Activated CD8-positive, alpha-beta T cell treated with anti-CD3 and anti-CD28 coated beads for 36 hours (primary cell): Measurements from ENCODE around the gene ABCC5. TPM values are rescaled to one million over a fixed set of nuclear protein-coding genes. Genes with fewer than 3 reads are reported as not detected.

ENCODE experiments used
- ATAC-seq: fragments of 200-7000 bp; cut with Tn5 transposase; one replicate; pipeline ENCODE4 v1.10.0; 2021; ENCODE audit warnings: mild to moderate bottlenecking, moderate library complexity
- CTCF ChIA-PET: fragments of 350-600 bp; sonication (Branson Sonifier 250); formaldehyde crosslinking; loops from one replicate; lab custom pipeline; 2021; ENCODE audit warnings: antibody characterized with exemption; lab: Charles Lee
- POLR2A ChIA-PET: fragments of 350-600 bp; sonication (Branson Sonifier 250); formaldehyde crosslinking; loops from one replicate; lab custom pipeline; 2021; ENCODE audit warnings: antibody characterized with exemption; lab: Charles Lee
- DNase-seq: peaks from one replicate; pipeline ENCODE4 v3.0.0-alpha.2; 2020
- H3K27ac Mint-ChIP-seq: one replicate; pipeline ENCODE4 v1.8.0; 2021; ENCODE audit warnings: mild to moderate bottlenecking, mixed read lengths
- H3K27me3 Mint-ChIP-seq: one replicate; pipeline ENCODE4 v1.8.0; 2021; ENCODE audit warnings: mixed read lengths
- H3K36me3 Mint-ChIP-seq: one replicate; pipeline ENCODE4 v1.8.0; 2021; ENCODE audit warnings: low read depth, mixed read lengths
- H3K4me1 Mint-ChIP-seq: one replicate; pipeline ENCODE4 v1.8.0; 2021; ENCODE audit warnings: low read depth, mixed read lengths
- H3K4me3 Mint-ChIP-seq: one replicate; pipeline ENCODE4 v1.8.0; 2021; ENCODE audit warnings: mild to moderate bottlenecking, moderate library complexity, mixed read lengths
- H3K9me3 Mint-ChIP-seq: one replicate; pipeline ENCODE4 v1.8.0; 2021; ENCODE audit warnings: mixed read lengths
- CTCF ChIP-seq: fragments of 200-600 bp; IDR thresholded peaks from one replicate; pipeline ENCODE4 v1.8.0; 2022; ENCODE audit warnings: antibody characterized with exemption, mild to moderate bottlenecking
- intact Hi-C: fragments of 100-400 bp; cut with micrococcal nuclease; formaldehyde crosslinking; loops from one replicate; pipeline ENCODE4 v1.10.0; 2022
- total RNA-seq, 2 experiments: library from RNA; stranded (reverse); gene quantifications; one replicate each; pipeline ENCODE4 v1.2.3, GENCODE V29; 2021

ABCC5 gene
- total RNA-seq, 2 experiments from 2014 or later: 16.2 to 17.7 TPM

- peaks cover 11% of the 10 kb centered on the region for H3K36me3 Mint-ChIP-seq
Observed at GRCh38 chr3:183987000-183987600, 30.6 kb downstream of the ABCC5 start.

GRCh38 chr3:183984749-183985729, 32.6 kb downstream of the ABCC5 start:
- H3K27ac Mint-ChIP-seq: no peak overlapping the region
- intact Hi-C loops: no loop called here
- POLR2A ChIA-PET: no interaction called here
- no peak overlapping the region for H3K4me3 Mint-ChIP-seq
- no peaks in the 10 kb centered on the region for H3K4me1 Mint-ChIP-seq
- DNase-seq (no peak), ATAC-seq (no peak)
- H3K9me3 Mint-ChIP-seq: no peaks in the 10 kb centered on the region
- no peak for TF ChIP-seq CTCF
- CTCF ChIA-PET: no interaction called here
- H3K27me3 Mint-ChIP-seq: no peaks in the 10 kb centered on the region
- peaks cover 11% of the 10 kb centered on the region for H3K36me3 Mint-ChIP-seq

More at GRCh38 chr3:183987000-183987600, 30.6 kb downstream of the ABCC5 start:
- no peaks in the 10 kb centered on the region for H3K4me1 Mint-ChIP-seq
- no peak for TF ChIP-seq CTCF
- no peak overlapping the region for H3K4me3 Mint-ChIP-seq
- H3K9me3 Mint-ChIP-seq: no peaks in the 10 kb centered on the region
- intact Hi-C loops: no loop called here
- no peaks in the 10 kb centered on the region for H3K27me3 Mint-ChIP-seq
- H3K27ac Mint-ChIP-seq: no peak overlapping the region
- ATAC-seq (no peak), DNase-seq (no peak)
- ChIA-PET POLR2A (no interaction called here), CTCF (interaction anchor here (1.0 to 2.3 kb wide), 2 partner anchors 11 to 222 kb away, joined by 3 to 7 read pairs; no protein-coding TSS in a partner anchor)

GRCh38 chr3:183984127-183984740, 33.5 kb downstream of the ABCC5 start:
- no peaks in the 10 kb centered on the region for H3K9me3 Mint-ChIP-seq
- H3K27me3 Mint-ChIP-seq: no peaks in the 10 kb centered on the region
- ATAC-seq (no peak), DNase-seq (no peak)
- peaks cover 10% of the 10 kb centered on the region for H3K36me3 Mint-ChIP-seq
- ChIA-PET POLR2A (no interaction called here), CTCF (interaction anchor here (1.1 kb wide), 1 partner anchor 23 kb away, joined by 3 read pairs; no protein-coding TSS in a partner anchor)
- H3K4me3 Mint-ChIP-seq: no peak overlapping the region
- no peak for TF ChIP-seq CTCF
- intact Hi-C loops: no loop called here
- H3K27ac Mint-ChIP-seq: no peak overlapping the region
- H3K4me1 Mint-ChIP-seq: no peaks in the 10 kb centered on the region

- ATAC-seq: no peak
- TF ChIP-seq CTCF: no peak
- Mint-ChIP-seq H3K27ac (no peak overlapping the region), H3K27me3 (no peaks in the 10 kb centered on the region), H3K4me1 (no peaks in the 10 kb centered on the region), H3K4me3 (no peak overlapping the region), H3K9me3 (no peaks in the 10 kb centered on the region), H3K36me3 (peaks cover 5% of the 10 kb centered on the region)
- DNase-seq: no peak
- CTCF ChIA-PET: no interaction called here
- POLR2A ChIA-PET: no interaction called here
- intact Hi-C loops: no loop called here
Observed at GRCh38 chr3:183981990-183982644, 35.6 kb downstream of the ABCC5 start.
